NCI-H2171 (cell line): ENCODE results near the gene PRELID2.
"Not testable (repeated sequence)": the region's sequence is repeated elsewhere in the genome, so short reads cannot be mapped to it uniquely, and the experiment has no call there.

ENCODE experiments used
- DNase-seq: peaks from one replicate; lab custom pipeline; 2025; lab: John Stamatoyannopoulos, UW

The PRELID2 gene

GRCh38 chr5:145834917-145835847, at the start of gene PRELID2:
Gene PRELID2 (minus strand): TSS chr5:145835342. CDS start chr5:145835251, 91 bp downstream.
- DNase-seq: no peak

GRCh38 chr5:145874765-145875164, 39.6 kb upstream of the PRELID2 start:
- no peak for DNase-seq

GRCh38 chr5:145872914-145873313, 37.8 kb upstream of the PRELID2 start, which contains the start of gene GRXCR2:
Gene GRXCR2 (minus strand): TSS chr5:145873014. CDS start chr5:145872968, 46 bp downstream.
- no peak for DNase-seq

- DNase-seq: no peak
Measured at GRCh38 chr5:145872486-145872885, 37.3 kb upstream of the PRELID2 start.

DNA sequence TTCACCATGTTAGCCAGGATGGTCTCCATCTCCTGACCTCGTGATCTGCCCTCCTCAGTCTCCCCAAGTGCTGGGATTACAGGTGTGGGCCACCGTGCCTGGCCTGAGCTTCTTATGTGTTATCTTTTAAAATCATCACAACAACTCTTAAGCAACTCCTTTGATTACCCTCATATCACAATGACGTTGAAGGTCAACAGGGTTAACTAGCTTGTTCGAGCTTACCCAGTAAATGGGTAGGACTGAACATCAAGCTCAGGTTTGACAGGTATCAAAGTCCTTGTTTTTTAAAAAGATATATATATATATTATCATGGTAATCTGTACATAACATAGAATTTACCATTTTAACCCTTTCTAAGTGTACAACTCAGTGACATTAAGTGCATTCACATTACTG, 34.6 kb upstream of the PRELID2 start:
- no peak for DNase-seq

- no peak for DNase-seq
Measured at GRCh38 chr5:145867806-145868205, 32.7 kb upstream of the PRELID2 start.

- DNase-seq: not testable (repeated sequence)
Measured at GRCh38 chr5:145864432-145864831, 29.3 kb upstream of the PRELID2 start.

DNA sequence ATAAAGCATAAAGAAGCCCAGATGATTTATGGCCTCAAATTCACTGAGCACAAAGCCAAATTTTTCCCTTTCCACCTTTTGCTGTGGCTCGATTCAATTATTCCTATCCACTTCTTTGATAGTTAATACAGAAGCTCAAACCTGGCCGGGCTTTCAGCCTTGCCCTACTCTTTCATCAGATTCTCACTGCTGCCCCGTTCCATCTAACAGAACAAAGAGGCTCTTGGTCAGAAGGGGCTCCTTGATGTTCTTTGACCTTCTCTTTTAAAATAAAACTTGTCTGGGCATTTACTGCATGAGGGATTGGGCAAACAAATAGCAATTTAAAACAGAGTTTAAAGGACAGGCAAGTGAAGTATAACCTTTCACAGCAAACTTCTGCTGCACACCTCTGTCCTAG, 27.9 kb upstream of the PRELID2 start:
- no peak for DNase-seq

- DNase-seq: no peak
Measured at GRCh38 chr5:145859897-145860296, 24.8 kb upstream of the PRELID2 start.

DNA sequence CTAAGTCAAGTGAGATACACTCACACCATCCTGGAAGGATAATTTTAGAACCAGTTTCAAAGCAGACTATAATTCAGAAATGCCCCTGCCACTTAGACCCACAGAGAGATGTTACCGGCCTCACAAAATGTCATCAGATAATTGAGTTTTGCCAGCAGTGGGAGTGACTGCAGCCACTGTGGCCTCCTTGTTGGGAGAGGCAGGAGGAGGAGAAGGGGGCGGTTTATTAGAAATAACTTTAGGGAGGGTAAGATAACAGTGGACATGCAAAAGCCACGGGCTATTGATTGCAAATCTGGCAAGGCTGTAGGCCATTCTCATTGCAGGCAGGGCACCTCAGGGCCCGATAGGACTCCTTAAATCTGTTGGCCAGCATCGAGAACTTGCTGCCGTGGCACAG, 24.3 kb upstream of the PRELID2 start:
- DNase-seq: no peak

- no peak for DNase-seq
Measured at GRCh38 chr5:145858959-145859358, 23.8 kb upstream of the PRELID2 start.

- DNase-seq: no peak
Measured at GRCh38 chr5:145856285-145856818, 21.2 kb upstream of the PRELID2 start.

- DNase-seq: no peak
Measured at GRCh38 chr5:145855763-145856267, 20.7 kb upstream of the PRELID2 start.

- no peak for DNase-seq
Measured at GRCh38 chr5:145854651-145855258, 19.6 kb upstream of the PRELID2 start.

DNA sequence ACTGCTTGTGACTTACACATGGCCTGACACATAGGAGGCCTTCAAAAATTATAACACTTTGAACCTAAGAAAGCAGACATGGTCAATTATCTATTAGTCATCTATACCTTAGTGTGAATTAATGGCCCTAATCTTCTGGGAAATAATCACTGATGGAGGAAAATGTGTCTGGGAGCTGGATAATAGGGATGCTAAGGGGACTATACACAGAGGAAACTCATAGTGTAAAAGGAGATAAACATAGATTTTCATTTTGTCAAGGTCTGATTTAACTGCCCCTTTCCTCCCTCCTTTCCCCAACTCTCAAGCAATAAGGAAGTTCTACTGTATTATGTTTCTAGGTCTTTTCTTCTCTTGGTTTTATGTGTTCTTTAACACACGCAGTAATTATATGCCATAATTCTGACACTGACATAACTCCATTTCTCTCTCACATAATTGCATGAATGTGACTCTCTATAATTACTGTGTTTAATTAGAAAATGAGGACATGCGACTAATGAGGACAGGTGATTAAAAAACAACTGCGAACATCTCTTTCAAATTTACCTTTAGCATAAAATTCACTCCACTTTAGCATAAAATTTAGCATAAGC, 18.7 kb upstream of the PRELID2 start:
- DNase-seq: no peak

GRCh38 chr5:145852990-145853389, 17.8 kb upstream of the PRELID2 start:
- no peak for DNase-seq

GRCh38 chr5:145848854-145849253, 13.7 kb upstream of the PRELID2 start:
- DNase-seq: no peak

- no peak for DNase-seq
Measured at GRCh38 chr5:145847499-145848497, 12.7 kb upstream of the PRELID2 start.

DNA sequence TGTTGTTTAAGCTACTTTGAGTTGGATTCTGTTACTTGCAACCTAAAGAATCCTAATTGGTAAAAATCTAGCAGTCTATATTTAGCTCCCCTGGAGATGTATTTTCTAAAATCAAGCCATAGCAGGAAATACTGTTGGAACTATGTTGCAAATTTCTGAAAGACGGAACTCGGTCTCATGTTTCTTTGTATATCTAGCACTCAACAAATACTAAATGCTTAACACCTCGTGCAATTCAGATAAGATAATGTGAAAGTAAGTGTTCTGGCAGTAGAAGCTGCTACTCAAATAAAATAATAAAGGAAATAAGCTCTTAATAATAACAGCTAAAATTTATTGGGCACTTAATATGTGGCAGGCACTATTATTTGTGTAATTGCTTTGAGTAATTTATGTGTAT, 10.9 kb upstream of the PRELID2 start:
- no peak for DNase-seq

DNA sequence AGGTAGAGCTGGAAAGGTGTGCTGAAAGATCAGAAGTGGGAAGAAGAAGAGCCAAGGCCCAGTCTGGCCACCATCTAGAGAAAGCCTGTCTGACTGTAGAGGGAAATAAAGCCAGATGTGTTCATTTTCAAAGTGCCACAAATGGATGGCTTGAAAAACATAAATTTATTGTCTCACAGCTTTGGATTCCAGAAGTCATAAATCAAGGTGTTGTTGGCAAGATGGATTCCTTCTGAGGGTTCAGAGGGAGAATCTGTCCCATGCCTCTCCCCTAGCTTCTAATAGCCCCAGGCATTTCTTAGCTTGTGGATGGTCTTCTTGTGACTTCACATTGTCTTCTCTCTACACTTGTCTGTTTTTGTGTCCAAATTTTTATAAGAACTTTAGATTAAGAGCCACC, 6.2 kb upstream of the PRELID2 start:
- DNase-seq: no peak
